Type B pancreatic cell (in vitro differentiated cells): Measurements from ENCODE around the gene SDR42E2. TPM values are rescaled to one million over a fixed set of nuclear protein-coding genes. Genes with fewer than 3 reads are reported as not detected.
A peak's percentile ranks its signal among the peaks of the same experiment; 100 is the strongest.

Experiments used
- DNase-seq: peaks from one replicate; pipeline ENCODE4 v3.0.0; 2021; ENCODE audit warnings: mixed read lengths; ENCODE audit not compliant: unreplicated experiment; ENCODE audit errors: extremely low spot score
- H3K27ac Mint-ChIP-seq: 2 replicates; pipeline ENCODE4 v1.8.0; 2021; ENCODE audit warnings: mild to moderate bottlenecking, mixed read lengths
- H3K27me3 Mint-ChIP-seq: 2 replicates; pipeline ENCODE4 v1.8.0; 2021; ENCODE audit warnings: mixed read lengths
- H3K36me3 Mint-ChIP-seq: 2 replicates; pipeline ENCODE4 v1.8.0; 2021; ENCODE audit warnings: mixed read lengths
- H3K4me1 Mint-ChIP-seq: one replicate; pipeline ENCODE4 v1.8.0; 2021; ENCODE audit warnings: mixed read lengths; ENCODE audit not compliant: unreplicated experiment
- H3K4me3 Mint-ChIP-seq: 2 replicates; pipeline ENCODE4 v1.8.0; 2021; ENCODE audit warnings: mild to moderate bottlenecking, mixed read lengths
- H3K9me3 Mint-ChIP-seq: 2 replicates; pipeline ENCODE4 v1.8.0; 2021; ENCODE audit warnings: mixed read lengths
- CTCF ChIP-seq: fragments of 200-600 bp; sonication (generic); conservative IDR thresholded peaks from 2 replicates; pipeline ENCODE4 v1.5.0; 2021; ENCODE audit warnings: antibody characterized with exemption, mild to moderate bottlenecking
- long read RNA-seq: library from polyadenylated mRNA; unstranded; transcript quantifications from one replicate; pipeline ENCODE4 v2.0.0, GENCODE V29; 2020
- total RNA-seq: library from RNA; stranded (reverse); gene quantifications from 2 replicates; pipeline ENCODE4 v1.2.1, GENCODE V29; 2021; ENCODE audit warnings: low replicate concordance

Gene SDR42E2
- total RNA-seq = 0.19 TPM in 1 of 2 replicates, not detected in the other
- long read RNA-seq = 0 reads

GRCh38 chr16:22161999-22162655 is at the start of gene SDR42E2:
Gene SDR42E2, plus strand, starts transcription at chr16:22162506. Its CDS starts 3,077 bp downstream, at chr16:22165583.
- Mint-ChIP-seq H3K4me1 (no peaks in the 10 kb centered on the region), H3K9me3 (no peaks in the 10 kb centered on the region), H3K4me3 (peak within 1 kb of the TSS; percentile 62), H3K27me3 (peaks cover 56% of the 10 kb centered on the region), H3K36me3 (no peaks in the 10 kb centered on the region), H3K27ac (no peak within 1 kb of the TSS)
- no peak for TF ChIP-seq CTCF
- no peak for DNase-seq

- no peaks in the 10 kb centered on the region for H3K9me3 Mint-ChIP-seq
- no peak for TF ChIP-seq CTCF
- no peak overlapping the region for H3K27ac Mint-ChIP-seq
- peaks cover 16% of the 10 kb centered on the region for H3K27me3 Mint-ChIP-seq
- no peak overlapping the region for H3K4me3 Mint-ChIP-seq
- peaks cover 5% of the 10 kb centered on the region for H3K4me1 Mint-ChIP-seq
- H3K36me3 Mint-ChIP-seq = no peaks in the 10 kb centered on the region
- DNase-seq = no peak
Observed at GRCh38 chr16:22116095-22116700, 46.1 kb upstream of the SDR42E2 start.

- no peaks in the 10 kb centered on the region for H3K36me3 Mint-ChIP-seq
- peak overlapping the region; percentile 5 for H3K27ac Mint-ChIP-seq
- no peak overlapping the region for H3K4me3 Mint-ChIP-seq
- no peak for DNase-seq
- H3K9me3 Mint-ChIP-seq = no peaks in the 10 kb centered on the region
- peaks cover 20% of the 10 kb centered on the region for H3K27me3 Mint-ChIP-seq
- H3K4me1 Mint-ChIP-seq = peaks cover 5% of the 10 kb centered on the region
- TF ChIP-seq CTCF = no peak
Observed at GRCh38 chr16:22117609-22118008, 44.7 kb upstream of the SDR42E2 start.

- no peak for TF ChIP-seq CTCF
- Mint-ChIP-seq H3K9me3 (no peaks in the 10 kb centered on the region), H3K4me1 (peaks cover 5% of the 10 kb centered on the region), H3K36me3 (no peaks in the 10 kb centered on the region), H3K27ac (no peak overlapping the region), H3K27me3 (peaks cover 23% of the 10 kb centered on the region), H3K4me3 (no peak overlapping the region)
- DNase-seq = no peak
Observed at GRCh38 chr16:22120440-22120839, 41.9 kb upstream of the SDR42E2 start.

- TF ChIP-seq CTCF = no peak
- H3K4me1 Mint-ChIP-seq = peaks cover 5% of the 10 kb centered on the region
- H3K27ac Mint-ChIP-seq = no peak overlapping the region
- no peak for DNase-seq
- H3K27me3 Mint-ChIP-seq = peaks cover 23% of the 10 kb centered on the region
- no peaks in the 10 kb centered on the region for H3K36me3 Mint-ChIP-seq
- no peaks in the 10 kb centered on the region for H3K9me3 Mint-ChIP-seq
- no peak overlapping the region for H3K4me3 Mint-ChIP-seq
Observed at GRCh38 chr16:22122239-22122638, 40.1 kb upstream of the SDR42E2 start.
